Measurements from ENCODE around the gene GRK1. TPM values are rescaled to one million over a fixed set of nuclear protein-coding genes. Genes with fewer than 3 reads are reported as not detected.

GRK1 gene
- total RNA-seq, 2 experiments from 2014 or later: not detected

DNA sequence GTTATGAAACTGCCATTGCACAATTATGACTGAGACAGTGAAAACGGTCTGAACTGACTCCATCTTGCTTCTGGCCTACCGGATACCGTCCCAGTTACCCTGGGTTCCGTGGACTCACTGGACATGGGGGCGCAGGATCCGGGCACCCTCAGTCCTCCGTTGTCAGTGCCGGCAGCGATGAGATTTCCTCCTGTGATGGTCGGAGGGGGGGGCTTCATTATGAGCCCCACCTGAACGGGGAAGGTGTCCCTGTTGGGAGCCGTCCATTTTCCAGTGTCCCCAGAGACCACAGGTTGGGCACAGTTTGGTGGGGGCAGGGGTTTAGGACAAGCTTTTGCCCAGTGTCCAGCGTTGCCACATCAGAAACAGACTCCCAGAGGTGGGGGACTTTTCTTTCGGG is 115.5 kb downstream of the GRK1 start:
- Histone ChIP-seq H3K27me3 (ENCODE audit: control insufficient read depth in 1 of 2, insufficient read depth in 2 of 2, low read length in 2 of 2) (peaks cover 0 to 10% of the 10 kb centered on the region in 2 experiments), H3K27ac (ENCODE audit: low read depth in 1 of 2, low read length in 2 of 2) (no peak overlapping the region), H3K4me3 (ENCODE audit: low read length) (no peak overlapping the region), H3K4me1 (ENCODE audit: insufficient read depth, low read length) (no peaks in the 10 kb centered on the region), H3K36me3 (ENCODE audit: insufficient read depth, low read length) (no peaks in the 10 kb centered on the region), H3K9me3 (ENCODE audit: control insufficient read depth in 1 of 2, insufficient read depth in 1 of 2, low read length in 2 of 2) (peaks cover 0 to 5% of the 10 kb centered on the region in 2 experiments)
- ChIA-PET CTCF (no interaction called here), POLR2A (no interaction called here)
- Mint-ChIP-seq H3K4me1 (ENCODE audit: low read depth) (no peaks in the 10 kb centered on the region), H3K27me3 (peaks cover 25% of the 10 kb centered on the region), H3K36me3 (ENCODE audit: low read depth) (no peaks in the 10 kb centered on the region), H3K9me3 (no peaks in the 10 kb centered on the region), H3K4me3 (no peak overlapping the region), H3K27ac (no peak overlapping the region)
- intact Hi-C loops (cut with DNase I, micrococcal nuclease): no loop called here
- no peak for TF ChIP-seq CTCF (IDR thresholded peaks at IDR 0.05)
- no peak for ATAC-seq (ENCODE audit: poor library complexity)
- DNase-seq: no peak

DNA sequence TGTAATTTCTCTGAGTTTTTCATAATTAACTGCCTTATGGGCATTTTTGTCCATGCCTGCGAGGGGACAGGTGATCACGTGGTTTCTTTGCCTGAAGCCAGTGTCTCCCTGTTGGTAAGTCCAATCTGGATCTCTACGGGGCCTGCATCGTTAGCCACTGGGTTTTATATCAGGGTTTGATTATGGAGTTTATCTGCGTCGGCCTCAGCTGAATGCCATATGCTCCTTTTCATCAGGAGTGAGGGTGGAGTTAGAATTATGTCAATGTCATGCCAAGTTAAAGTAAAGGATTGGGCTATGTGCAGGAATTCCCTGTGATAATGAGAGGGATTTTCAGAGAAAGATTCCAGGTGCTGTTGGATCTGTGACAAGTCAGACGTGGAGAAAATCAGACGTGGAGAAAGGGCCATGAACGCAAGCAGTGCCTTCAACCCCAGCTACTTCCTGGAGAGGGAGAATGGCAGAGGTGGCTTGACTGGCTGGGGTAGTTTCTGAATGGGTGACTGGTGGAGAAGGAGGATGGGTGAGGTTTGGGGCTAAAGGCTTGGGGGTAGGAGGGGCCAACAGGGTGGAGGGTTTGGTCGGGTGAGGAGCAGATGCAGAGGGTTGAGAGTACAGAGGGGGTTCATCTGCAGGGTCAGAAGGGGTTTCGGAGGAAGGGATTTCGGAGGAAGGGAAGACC is 116.3 kb downstream of the GRK1 start:
- Histone ChIP-seq H3K27ac (ENCODE audit: low read depth in 1 of 2, low read length in 2 of 2) (no peak overlapping the region), H3K9me3 (ENCODE audit: control insufficient read depth in 1 of 2, insufficient read depth in 1 of 2, low read length in 2 of 2) (no peaks in the 10 kb centered on the region), H3K27me3 (ENCODE audit: control insufficient read depth in 1 of 2, insufficient read depth in 2 of 2, low read length in 2 of 2) (peaks cover 0 to 3% of the 10 kb centered on the region in 2 experiments), H3K4me3 (ENCODE audit: low read length) (no peak overlapping the region), H3K4me1 (ENCODE audit: insufficient read depth, low read length) (no peaks in the 10 kb centered on the region), H3K36me3 (ENCODE audit: insufficient read depth, low read length) (no peaks in the 10 kb centered on the region)
- no peaks in the 10 kb centered on the region for H3K36me3 Mint-ChIP-seq (ENCODE audit: low read depth)
- no peaks in the 10 kb centered on the region for H3K9me3 Mint-ChIP-seq
- POLR2A ChIA-PET: no interaction called here
- DNase-seq: peak in 1 of 14 experiments; percentile 5
- CTCF ChIA-PET: no interaction called here
- no peak for ATAC-seq (ENCODE audit: poor library complexity)
- TF ChIP-seq CTCF (IDR thresholded peaks at IDR 0.05): no peak
- intact Hi-C loops (cut with DNase I, micrococcal nuclease): no loop called here
- H3K4me3 Mint-ChIP-seq: no peak overlapping the region
- no peaks in the 10 kb centered on the region for H3K4me1 Mint-ChIP-seq (ENCODE audit: low read depth)
- peaks cover 25% of the 10 kb centered on the region for H3K27me3 Mint-ChIP-seq
- no peak overlapping the region for H3K27ac Mint-ChIP-seq

- H3K36me3 Mint-ChIP-seq (ENCODE audit: low read depth): no peaks in the 10 kb centered on the region
- ATAC-seq (ENCODE audit: poor library complexity): no peak
- Histone ChIP-seq H3K27me3 (ENCODE audit: control insufficient read depth in 1 of 2, insufficient read depth in 2 of 2, low read length in 2 of 2) (peaks cover 0 to 3% of the 10 kb centered on the region in 2 experiments), H3K4me3 (ENCODE audit: low read length) (no peak overlapping the region), H3K36me3 (ENCODE audit: insufficient read depth, low read length) (no peaks in the 10 kb centered on the region), H3K27ac (ENCODE audit: low read depth in 1 of 2, low read length in 2 of 2) (no peak overlapping the region), H3K4me1 (ENCODE audit: insufficient read depth, low read length) (no peaks in the 10 kb centered on the region), H3K9me3 (ENCODE audit: control insufficient read depth in 1 of 2, insufficient read depth in 1 of 2, low read length in 2 of 2) (no peaks in the 10 kb centered on the region)
- no peaks in the 10 kb centered on the region for H3K9me3 Mint-ChIP-seq
- no peaks in the 10 kb centered on the region for H3K4me1 Mint-ChIP-seq (ENCODE audit: low read depth)
- CTCF ChIA-PET: no interaction called here
- no peak for TF ChIP-seq CTCF (IDR thresholded peaks at IDR 0.05)
- intact Hi-C loops (cut with DNase I, micrococcal nuclease): no loop called here
- H3K4me3 Mint-ChIP-seq: no peak overlapping the region
- peaks cover 20% of the 10 kb centered on the region for H3K27me3 Mint-ChIP-seq
- H3K27ac Mint-ChIP-seq: no peak overlapping the region
- peak in 1 of 14 experiments; percentile 16 for DNase-seq
- POLR2A ChIA-PET: no interaction called here
Observed at GRCh38 chr13:113783966-113784644, 117.1 kb downstream of the GRK1 start.
